ENCODE results near the gene CXXC4.

Gene CXXC4

DNA sequence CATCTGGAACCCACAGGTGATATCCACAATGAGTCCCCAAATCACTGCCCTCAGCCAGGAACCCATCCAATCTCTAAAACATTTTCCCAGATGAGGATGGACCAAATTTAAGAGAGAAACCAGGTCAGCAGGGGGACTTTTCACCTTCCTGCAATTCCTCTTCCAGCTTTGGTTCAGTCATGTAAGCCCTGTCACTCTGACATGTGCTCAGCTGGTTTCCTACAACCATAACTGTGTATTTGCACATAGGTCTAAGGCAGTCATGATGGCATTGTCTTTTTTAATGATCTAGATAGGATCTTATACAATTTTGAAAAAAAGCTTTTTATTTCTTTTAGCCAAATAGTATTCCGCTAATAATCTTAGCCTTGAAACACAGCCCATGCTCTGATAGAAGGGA, 6.5 kb downstream of the CXXC4 start:
- DNase-seq = no peak

DNA sequence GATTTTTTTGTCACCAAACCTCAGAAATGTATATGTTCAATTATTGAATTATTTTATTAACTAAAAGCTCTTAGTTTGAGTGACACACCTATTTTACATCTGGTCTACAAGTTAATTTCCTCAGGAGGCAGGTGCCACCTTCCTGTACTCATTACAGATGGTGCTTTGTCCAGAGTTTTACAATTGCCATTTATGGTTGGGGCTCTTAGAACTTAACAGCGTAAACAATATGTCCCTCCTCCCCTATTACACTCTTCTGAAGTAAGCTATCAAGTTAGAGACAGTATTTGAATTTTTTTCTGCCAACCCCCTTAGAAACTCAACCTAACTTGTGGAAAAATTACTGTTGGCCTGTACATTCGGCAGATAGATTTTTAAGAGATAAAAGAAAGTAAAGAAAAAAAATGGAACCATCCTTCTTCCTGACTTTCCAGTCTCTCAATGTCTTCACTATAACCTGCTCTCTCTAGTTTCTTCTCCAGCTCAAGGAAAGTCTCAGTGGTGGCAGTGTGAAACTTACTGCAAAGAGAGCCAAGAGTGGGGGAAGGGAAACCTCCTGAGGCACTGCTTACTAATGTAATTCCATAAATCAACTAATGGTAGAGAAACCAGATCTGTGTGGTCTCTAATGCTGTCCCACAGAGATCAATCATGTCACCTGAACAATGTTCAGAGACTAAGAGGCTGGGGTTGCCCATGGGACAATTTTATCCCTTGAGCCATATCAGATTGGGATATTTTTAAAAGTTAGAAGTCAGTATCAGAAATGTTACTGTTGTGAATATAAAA, 7.8 kb downstream of the CXXC4 start:
- no peak for DNase-seq

DNA sequence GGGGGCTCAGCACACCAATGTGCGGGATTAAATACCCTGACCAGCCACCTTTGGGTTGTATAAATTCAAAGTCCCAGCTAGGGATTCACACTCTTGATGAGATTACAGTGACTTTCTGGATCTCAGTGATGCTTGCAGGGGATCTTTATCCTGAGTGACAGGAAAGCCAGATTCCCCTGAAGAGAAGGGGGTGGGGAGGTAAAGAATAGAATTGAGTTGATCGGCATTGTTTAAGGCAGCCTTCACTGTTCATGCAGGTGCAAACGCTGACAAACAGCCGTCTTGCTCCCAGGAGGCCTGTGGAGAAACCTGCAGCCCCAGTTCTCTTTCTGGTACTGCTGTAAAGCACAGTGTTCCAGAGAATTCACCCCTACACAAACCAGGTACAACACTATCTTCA, 19.0 kb downstream of the CXXC4 start:
- no peak for DNase-seq

DNA sequence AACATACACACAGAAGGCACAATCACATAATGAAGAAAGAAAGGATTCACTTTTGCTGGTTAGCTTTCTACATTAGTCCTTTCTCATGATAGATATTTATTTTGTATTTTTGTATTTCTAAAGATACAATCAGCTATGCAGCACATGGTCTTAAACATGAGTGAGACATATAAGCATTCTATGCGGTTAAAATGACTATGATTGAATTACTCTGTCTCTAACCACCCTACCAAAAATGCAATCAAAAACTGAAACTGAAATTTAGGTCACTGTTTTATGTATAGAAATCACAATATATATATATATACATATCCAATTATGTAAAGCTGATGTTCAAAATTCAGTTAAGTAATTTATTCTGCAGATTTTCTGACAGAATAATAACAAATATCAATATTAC, 21.9 kb downstream of the CXXC4 start:
- DNase-seq = no peak

DNA sequence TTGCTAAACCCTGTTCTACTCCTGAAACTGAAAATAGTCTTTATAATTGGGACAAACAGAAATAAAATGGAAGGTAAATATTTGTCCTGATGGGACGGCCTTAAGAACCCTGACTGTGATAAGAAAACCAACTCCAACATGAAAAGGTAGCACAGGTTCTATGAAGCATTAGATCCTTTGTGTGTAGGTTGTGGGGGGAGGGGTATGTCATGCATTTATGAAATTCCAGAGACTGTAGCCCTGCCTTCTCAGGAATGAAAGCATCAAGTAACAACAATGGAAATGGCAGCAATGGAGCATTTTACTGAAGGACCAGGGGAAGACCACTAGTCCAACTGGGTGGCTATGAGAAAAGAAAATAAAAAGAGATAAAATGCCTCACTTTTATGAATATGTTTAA, 23.9 kb downstream of the CXXC4 start:
- DNase-seq = no peak

DNA sequence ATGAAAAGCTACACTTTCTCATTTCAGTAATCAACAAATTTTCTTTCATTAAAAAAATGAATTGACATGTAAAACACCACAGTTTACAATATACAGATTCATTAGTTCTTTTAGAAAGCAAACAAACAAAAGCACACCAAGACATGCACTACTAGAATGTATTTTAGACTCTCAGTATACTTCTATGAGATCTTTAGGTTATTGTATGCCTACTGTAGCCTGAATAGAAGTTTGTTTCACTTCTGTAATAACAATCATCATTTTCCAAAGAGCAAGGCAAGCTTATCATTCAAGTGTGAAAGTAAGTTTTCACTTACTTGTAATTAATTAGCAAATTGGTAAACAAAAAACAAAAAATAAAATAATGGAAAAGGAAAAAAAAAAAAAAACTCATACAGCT, 24.9 kb downstream of the CXXC4 start:
- no peak for DNase-seq

DNA sequence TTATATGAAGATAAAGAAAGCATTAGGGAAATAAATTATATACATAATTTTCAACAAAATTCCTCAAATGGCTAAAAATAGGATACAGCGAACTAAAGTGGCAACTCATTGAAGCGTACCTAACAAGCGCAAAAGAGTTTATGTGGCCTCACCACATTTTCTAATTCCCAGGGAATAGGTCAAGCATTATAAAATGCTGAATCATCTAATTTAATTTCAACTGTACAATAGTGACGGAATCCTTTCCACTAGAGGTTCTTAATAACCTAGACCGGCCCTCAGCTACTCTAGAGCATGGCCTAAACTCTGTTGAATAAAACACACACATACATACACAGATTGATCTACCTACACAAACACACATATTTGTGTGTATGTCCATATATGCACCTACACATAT, 29.1 kb downstream of the CXXC4 start:
- no peak for DNase-seq

DNA sequence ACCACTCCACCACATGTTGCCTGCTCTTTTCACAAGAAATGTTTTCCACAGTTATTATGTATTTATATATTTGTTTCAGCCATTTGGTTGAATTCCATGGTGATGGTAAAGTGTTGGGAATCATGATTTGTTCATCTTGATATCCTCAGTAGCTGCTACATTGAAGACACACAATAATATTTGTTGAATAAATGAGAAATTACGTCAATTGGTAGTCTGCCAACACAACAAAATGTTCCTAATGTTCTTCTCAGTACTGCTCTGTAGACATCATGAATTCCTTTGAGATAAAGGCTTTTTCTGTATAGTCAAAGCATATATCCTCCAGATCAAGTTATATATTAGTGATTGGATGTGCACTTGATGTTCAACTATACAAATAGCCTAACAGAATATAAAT, 29.5 kb downstream of the CXXC4 start:
- DNase-seq = no peak

DNA sequence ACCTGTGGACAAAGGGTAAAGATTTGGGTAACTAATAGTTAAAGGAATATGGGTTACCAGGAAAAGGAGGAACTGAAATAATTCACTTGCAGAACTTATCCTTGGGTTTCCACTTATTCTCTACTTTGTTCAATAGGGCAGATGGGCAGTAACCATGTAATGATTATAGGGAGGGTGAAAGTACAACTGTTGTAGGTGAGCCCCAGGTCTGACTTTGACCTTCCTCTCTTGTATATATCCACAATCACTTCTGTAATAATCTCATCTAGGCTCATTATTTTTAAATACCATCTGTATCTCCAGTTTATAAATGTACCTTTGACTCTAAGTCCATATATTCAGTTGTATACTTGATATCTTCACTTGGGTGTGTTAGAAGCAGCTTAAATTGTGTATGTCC, 32.1 kb downstream of the CXXC4 start:
- DNase-seq = no peak

DNA sequence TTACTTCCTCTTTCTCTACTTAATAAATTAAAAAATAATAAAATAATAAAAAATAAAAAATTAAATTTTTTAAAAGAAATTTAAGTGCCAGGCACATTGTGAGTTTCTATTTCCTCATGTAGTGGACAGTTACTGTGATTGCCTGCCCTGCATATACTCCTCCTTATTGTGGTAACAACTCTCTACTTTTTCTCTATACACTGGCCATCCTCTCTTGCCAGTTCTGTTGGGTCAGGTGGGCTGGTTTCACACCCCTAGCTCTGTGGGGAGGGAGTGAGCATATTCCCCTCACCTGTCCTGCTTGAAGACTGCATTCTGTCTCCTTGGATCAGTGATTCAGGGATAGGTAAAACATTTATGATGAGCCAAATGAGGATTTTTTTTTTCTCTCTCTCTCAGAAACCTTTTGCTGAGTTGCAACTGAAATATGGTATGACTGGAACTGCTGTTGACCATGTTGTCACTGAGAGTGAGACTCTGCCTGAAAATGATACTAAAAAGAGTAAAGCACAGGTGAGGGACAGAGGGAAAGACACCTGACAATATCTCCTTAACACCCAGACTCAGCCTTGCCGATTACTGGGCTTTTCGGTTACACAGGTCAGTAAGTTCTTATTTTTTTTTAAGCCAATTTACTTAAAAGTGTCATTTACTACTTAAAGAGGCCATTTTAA, 37.2 kb downstream of the CXXC4 start:
- no peak for DNase-seq

DNA sequence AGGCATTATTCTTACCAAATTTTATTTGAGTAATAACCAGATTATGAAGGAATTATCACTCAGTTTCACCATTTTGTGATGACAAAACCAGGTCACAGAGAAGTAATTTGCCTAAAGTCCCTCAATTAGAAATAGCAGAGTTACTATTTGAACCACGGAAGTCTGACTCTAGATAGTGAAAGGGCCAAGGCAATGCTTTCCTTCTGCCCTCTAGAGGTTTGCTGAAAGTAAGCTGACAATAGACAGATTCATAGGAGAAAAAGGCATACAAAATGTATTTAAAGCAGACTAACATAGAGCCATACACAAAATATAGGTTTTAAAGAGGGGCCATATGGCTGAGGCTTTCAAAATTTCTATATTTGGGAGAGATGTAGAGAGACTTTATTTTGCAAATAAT, 43.1 kb downstream of the CXXC4 start:
- DNase-seq = no peak

DNA sequence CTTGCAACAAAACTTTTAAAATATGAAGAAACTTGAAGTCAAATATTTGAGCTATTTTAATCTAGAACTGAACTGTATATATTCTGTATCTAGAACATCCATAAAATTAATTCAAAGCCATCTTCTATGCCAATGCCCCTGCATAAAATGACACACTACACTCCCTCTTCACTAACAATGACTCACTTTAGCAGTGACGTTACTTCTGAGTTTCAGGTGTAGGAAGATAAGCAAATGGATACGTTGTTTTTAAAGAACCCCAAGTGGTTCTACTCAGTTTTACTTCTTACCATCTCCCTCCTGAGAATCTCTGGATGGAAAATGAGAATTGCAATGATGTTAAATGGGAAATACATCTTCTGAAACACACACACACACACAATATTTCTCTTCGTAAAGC, 45.2 kb downstream of the CXXC4 start:
- DNase-seq = no peak

DNA sequence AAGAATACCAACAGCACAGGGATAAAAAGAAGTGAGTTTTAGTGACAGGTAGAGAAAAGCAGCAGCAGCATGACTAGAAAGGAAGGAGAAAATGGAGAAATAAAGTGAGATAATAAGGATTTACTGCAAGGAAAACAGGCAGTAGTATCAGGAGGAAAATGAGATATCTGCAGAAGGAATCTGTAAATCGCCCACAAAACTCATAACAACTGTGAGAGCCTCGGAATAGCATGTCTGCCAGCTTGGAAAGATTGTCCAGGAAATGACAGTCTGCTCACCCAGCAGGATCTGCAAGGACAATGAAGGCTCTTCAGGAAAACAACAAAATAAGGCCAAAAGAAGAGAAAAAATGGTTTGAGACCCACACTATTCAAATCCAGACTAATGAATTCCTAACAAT, 47.4 kb downstream of the CXXC4 start:
- DNase-seq = no peak

DNA sequence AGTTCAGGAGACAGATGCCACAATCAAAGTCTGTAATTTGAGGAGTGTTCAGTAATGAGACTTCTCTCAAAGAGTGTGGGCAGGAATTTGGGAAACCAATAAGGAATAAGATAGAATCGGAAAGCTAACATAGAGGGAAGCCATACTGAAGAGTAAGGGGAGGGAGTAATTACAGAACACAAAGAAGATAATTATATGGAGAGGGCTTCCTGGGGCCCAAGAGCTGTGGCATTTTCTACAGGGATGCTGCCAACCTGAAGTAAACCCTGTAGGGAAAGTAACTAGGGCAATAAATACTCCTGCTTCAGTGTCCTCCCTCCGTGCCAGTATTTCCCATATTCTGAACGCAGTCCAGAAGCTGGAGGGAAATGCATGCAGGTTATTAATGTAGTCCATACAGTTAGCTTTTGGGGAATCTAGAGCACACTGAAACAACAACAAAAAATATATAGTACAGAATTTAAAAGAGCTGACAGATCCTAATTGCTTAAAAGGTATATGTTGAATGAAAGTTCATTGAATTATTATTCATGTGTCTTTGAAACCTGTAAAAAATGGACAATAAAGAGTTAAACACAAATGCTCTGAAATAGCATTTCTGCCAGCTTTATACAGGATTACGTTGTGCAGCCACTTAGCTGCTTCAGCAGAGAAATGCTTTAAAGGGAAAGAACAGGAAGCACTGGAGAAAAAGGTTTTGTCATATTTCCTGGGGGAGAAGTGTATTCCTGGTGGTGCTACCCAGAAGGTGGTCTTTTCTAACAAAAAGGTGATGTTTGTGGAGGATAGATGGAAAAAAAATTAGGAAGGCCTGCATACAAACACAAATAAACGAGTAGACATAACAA, 48.0 kb downstream of the CXXC4 start:
- DNase-seq = no peak

DNA sequence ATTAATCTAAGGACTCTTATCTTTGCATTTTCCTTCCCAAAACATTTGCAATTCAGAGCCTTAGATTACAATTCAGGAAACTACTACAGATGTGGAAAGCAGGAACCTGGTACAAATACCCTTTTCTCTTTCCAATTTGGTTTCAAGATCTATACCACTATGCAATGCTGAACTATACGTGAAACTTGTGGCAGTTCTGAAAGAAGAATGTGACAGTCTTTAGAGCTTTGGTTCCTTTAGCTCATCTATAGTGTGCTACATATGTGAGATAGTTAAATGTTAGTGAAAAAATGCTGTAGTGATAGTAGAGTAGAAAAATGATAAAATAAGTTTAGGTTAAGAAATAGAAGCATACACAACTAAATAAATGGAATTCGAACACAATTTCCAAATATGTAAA, 50.0 kb downstream of the CXXC4 start:
- no peak for DNase-seq

DNA sequence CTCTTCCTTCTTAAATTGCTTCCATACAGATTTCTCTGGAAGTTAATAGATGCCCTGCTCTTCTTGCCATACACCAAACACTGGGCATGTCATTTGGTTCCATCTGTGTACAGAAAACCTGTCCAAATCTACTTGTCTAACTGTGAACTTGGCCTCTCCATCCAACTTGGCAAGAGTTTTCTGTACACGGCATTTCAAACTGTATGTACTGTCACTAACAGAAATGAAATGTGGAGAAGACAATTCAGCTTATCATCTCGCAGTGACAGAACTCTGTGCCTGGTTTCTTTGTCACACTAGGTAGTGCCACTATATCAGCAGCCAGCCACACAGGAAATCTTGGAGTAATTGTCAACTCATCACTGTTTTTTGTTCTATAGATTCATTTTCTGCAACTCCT, 58.2 kb downstream of the CXXC4 start:
- DNase-seq = no peak

DNA sequence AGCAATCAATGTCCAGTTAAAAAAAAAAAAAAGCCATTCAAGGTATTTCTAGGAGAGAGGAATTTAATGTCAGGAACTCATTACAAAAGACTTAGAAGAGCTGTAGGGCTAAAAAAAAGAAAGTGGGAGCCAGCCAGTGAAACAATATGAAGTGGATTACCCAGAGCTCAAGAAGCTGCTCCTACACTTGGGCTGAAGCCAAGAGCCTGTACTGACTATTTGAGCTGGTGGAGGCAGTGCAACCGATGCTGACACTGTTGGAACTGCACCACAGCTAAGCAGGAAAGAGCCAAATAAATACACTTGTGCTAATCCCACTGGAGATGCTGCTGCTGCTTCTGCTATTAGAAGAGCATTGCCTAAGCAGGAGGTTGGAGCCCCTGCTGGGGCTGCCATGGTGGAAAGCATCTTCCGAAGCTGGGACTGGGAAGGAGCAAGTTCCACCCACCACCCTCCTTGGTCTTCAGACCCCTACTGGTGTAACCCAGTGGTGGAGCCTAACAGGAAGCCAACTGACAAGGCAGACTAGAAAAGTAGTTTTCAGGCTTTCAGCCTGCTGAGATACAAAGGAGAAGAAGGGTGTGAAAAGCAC, 65.4 kb downstream of the CXXC4 start:
- DNase-seq = no peak

DNA sequence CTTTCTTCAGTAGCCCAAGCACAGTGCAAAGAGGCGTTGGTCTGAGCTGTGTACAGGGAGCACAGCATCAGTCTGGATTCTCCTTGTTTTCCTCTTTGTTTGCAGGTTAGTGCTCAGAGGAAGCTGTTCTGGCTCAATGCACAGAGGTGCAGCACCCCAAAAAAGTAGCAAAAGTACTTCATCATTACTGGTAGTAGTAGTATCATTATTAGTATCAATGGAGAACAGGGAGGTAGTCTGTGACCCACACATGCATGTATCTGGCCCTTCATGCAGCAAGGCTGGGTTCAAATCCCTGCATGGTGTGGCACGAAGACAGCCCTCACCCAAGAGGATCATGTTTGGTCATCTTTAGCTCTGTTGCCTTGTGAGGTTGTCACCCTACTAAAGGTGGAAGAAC, 68.7 kb downstream of the CXXC4 start:
- no peak for DNase-seq

DNA sequence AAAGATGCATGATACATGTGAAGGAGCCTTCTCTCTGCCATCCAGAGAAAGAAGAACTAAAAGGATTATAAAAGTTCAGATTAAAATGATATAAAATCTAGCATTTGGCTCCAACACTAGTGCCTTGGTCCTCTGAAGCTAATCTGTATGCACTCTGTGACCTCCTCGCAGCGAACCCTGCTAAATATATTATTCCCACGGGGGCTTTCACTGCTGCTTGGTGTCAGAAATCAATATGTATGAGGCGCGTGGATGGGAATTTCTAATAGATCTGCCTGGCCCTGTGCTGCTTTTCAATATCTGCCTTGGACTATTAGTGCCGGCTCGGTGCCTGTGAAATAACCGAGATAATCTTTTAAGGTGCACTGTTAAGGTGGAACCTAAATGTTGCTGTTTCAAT, 69.7 kb downstream of the CXXC4 start:
- no peak for DNase-seq

DNA sequence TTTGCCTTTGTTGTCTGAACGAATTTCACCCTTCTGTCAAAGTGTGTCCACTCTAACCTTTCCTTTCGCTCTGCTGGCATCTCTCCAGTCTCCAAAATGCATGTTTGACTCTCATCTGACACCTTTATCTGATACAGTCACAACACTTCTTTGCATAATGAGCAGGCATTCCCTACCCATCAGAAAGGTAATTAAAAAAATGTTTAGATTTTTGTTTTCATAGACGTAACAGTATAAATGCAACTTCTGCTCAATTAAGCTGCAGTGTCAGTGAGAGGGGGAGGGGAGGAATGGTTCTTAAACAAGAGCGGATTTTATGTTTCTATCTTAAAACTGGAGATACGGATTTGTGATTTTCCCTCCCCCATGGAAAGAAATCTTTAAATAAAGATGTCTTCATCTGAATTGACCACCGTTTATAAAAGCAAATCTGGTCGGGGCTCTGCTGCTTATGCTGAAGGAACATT, 70.2 kb downstream of the CXXC4 start:
- DNase-seq = no peak

DNA sequence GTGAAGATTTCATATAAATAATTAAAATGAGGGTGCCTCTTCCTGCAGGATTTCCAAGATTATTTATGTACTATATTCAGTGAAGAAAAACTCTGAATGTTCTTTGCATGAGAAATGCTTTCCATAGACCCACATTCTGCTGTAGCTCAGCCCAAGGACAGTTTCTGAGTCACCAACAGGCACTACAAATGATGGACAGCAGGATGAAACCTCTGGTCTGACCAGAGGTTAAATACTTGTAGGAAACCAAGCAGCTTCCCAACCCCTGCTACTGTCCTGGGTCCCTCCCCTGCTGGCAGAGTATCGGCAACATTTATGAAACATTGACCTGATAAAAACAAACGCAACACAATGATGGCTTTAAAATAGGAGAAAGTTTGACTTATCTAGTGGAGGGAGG, 73.1 kb downstream of the CXXC4 start:
- DNase-seq = no peak

DNA sequence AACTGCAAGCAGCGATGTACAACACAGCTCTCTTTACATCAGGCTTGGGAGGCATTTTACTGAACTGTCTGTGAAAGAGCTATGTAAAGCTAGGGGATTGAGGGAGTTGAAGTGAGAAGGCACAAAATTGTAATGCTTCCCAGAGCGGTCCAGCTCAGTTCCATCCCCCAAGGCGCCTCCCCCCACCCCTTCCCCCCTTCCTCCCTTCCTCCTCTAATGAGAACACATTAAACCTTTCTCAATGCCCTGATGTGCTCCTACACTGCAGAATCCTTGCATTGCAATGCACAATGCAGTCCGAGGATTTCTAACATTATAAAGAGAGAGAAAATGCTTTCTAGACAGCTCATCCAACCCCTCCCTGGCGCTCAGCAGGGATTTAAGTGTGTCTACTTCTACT, 73.9 kb downstream of the CXXC4 start:
- DNase-seq = no peak

All from stimulated activated CD4-positive, alpha-beta T cell treated with anti-CD3 and anti-CD28 coated beads, Interleukin-2, amount 100 ng/mL, for 48 hours (primary cell).